ENCODE data around the gene IQCF6. TPM values are rescaled to one million over a fixed set of nuclear protein-coding genes. Genes with fewer than 3 reads are reported as not detected.

Gene IQCF6
- not detected in 2 replicates for total RNA-seq (ENCODE audit: low replicate concordance)

DNA sequence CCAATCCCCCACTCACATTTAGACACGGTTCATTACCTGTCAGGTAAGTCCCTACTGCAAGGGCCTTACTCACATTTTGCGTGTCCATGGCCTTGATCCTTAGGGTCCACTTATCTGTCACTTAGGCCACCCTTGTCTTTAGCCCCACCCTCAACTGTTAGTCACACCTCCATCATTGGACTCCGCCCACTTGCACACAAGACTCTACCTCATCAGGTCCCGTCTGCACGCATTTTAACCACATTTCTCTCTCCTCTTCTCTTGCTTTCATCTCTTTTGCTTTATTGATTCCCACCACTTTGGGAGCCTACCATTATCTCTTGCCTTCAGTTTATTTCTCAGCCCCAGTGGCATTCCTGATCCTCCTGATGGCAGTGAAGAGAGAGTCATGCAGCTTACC lies at the start of gene IQCF6:
Gene IQCF6 (minus strand): TSS at position 101 of the 400 bp plus-strand sequence. CDS start 13 bp downstream, at position 88.

Other genes with a start within 250 kb of the IQCF6 start
- gene RAD54L2, start 240.5 kb downstream of the IQCF6 start, total RNA-seq (ENCODE audit: low replicate concordance): 9.8 and 10.6 TPM in 2 replicates
- 34.5 and 64.5 TPM in 2 replicates for gene TEX264, start 108.0 kb downstream of the IQCF6 start, total RNA-seq (ENCODE audit: low replicate concordance)
- gene GRM2, start 72.2 kb downstream of the IQCF6 start, total RNA-seq (ENCODE audit: low replicate concordance): under 0.01 and 0.12 TPM in 2 replicates
- not detected in 2 replicates for gene IQCF2, start 82.4 kb upstream of the IQCF6 start, total RNA-seq (ENCODE audit: low replicate concordance)
- not detected in 2 replicates for gene IQCF5, start 96.4 kb upstream of the IQCF6 start, total RNA-seq (ENCODE audit: low replicate concordance)
- gene IQCF1, start 124.1 kb upstream of the IQCF6 start, total RNA-seq (ENCODE audit: low replicate concordance): not detected in 2 replicates
- 24.2 and 38.8 TPM in 2 replicates for gene RRP9, start 162.7 kb upstream of the IQCF6 start, total RNA-seq (ENCODE audit: low replicate concordance)
- gene PARP3, start 163.1 kb upstream of the IQCF6 start, total RNA-seq (ENCODE audit: low replicate concordance): 14.6 and 26.6 TPM in 2 replicates
- under 0.01 TPM in 1 of 2 replicates, not detected in the other for gene GPR62, start 176.1 kb upstream of the IQCF6 start, total RNA-seq (ENCODE audit: low replicate concordance)
- 27.3 and 54.3 TPM in 2 replicates for gene PCBP4, start 188.2 kb upstream of the IQCF6 start, total RNA-seq (ENCODE audit: low replicate concordance)
- 12.1 and 20.7 TPM in 2 replicates for gene ABHD14B, start 194.8 kb upstream of the IQCF6 start, total RNA-seq (ENCODE audit: low replicate concordance)
- 8.3 and 13.1 TPM in 2 replicates for gene ABHD14A, start 195.8 kb upstream of the IQCF6 start, total RNA-seq (ENCODE audit: low replicate concordance)
- 57.4 and 59.1 TPM in 2 replicates for gene ACY1, start 204.3 kb upstream of the IQCF6 start, total RNA-seq (ENCODE audit: low replicate concordance)
- gene RPL29, start 216.7 kb upstream of the IQCF6 start, total RNA-seq (ENCODE audit: low replicate concordance): 574 and 1,531 TPM in 2 replicates

Measured in smooth muscle cell of the coronary artery (primary cell).